NK-92 treated with Interleukin-12 subunit alpha and Interleukin-12 subunit beta, amount 100 ng/mL, for 24 hours (cell line): ENCODE data around the gene TEAD2.
"Not testable (repeated sequence)": the region's sequence is repeated elsewhere in the genome, so short reads cannot be mapped to it uniquely, and the experiment has no call there.

Experiments
- DNase-seq: peaks from one replicate; lab custom pipeline; 2025; lab: John Stamatoyannopoulos, UW

TEAD2 gene

GRCh38 chr19:49383599-49383998 lies 21.4 kb upstream of the TEAD2 start:
- no peak for DNase-seq

- no peak for DNase-seq
Observed at GRCh38 chr19:49382639-49383038, 20.4 kb upstream of the TEAD2 start.

- no peak for DNase-seq
Observed at GRCh38 chr19:49380391-49380790, 18.2 kb upstream of the TEAD2 start.

DNA sequence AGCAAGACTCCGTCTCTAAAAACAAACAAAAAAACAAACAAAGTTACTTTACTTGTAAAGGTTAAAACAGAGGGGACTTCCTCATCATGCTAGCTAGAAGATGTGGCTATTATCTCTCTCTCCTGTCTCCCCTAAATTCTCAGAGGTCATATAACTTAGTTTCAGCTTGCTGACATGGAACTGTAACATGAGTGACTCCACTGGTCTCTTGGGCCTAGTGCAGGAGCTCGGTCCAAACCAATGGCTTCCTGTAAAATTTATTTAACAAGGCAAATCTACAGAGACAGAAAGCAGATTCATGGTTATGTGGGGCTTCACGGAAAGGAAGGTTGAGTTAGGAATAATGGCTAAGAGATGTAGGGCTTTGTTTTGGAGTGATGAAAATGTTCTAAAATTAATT lies 16.3 kb upstream of the TEAD2 start:
- no peak for DNase-seq

DNA sequence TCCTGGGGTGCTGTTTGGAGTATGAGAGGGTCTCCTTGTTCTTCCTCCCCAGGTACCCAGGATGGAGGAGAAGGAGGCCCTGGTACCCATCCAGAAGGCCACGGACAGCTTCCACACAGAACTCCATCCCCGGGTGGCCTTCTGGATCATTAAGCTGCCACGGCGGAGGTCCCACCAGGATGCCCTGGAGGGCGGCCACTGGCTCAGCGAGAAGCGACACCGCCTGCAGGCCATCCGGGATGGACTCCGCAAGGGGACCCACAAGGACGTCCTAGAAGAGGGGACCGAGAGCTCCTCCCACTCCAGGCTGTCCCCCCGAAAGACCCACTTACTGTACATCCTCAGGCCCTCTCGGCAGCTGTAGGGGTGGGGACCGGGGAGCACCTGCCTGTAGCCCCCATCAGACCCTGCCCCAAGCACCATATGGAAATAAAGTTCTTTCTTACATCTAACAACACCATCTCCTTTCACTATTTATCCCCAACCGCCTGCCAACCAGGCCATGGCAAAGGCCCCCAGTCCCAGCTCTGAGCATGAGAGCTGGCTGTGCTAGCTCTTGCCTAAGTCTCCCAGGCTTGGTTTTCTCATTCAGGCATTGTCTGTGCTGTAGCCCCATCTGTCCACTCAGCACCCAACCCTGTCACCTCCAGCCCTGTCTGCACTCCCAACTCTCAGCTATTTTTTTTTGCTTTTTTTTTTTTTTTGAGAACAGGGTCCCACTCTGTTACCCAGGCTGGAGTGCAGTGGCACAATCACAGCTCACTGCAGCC lies 12.6 kb upstream of the TEAD2 start:
- no peak for DNase-seq

- DNase-seq, result not testable (repeated sequence)
Observed at GRCh38 chr19:49373174-49373573, 11.0 kb upstream of the TEAD2 start.

DNA sequence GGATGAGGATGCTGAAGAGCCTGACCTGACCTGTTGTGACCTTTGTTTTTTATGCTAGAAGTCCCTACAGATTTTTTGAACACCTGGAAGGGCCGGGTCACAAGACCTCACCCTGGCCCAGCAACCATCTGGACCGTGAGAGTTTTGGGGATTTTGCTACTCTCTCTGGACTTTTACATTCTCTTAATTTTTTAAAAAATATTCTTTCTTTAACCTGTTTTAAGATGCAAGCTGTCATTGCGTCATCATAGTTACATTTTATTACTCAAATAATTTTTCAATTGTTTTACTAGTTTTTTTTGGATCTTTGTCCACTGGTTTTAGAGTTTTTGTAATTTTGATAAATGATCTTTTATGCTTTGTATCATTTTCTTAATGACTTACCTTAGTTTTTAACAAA lies 9.0 kb upstream of the TEAD2 start:
- DNase-seq, result no peak

DNA sequence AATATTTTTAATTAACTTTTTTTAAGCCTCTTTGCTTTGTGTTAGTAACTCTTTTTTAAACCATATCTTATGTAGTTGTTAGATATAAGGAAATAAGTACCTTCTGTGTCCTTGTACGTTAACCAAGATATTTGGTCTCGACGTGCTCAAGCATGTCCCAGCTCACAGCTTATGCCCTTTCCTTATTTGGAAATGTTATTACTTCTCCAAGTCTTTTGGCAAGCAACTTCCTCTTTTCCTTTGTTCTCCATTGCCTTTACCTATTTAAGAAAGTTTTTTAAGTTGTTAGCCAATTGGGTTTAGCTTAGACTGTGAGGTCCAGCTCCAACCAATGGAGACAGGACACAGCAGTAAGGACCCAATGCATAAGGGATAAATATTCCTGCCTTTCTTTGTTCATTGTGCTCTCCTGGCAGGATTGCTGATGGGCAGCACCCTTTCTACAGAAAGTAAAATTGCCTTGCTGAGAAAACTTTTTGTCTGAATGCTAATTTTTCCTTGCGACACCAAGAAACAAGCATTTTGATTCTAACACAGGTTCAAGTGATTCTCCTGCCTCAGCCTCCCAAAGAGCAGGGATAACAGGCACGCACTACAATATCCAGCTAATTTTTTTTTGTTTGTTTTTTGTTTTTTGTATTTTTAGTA lies 6.6 kb upstream of the TEAD2 start:
- no peak for DNase-seq

DNA sequence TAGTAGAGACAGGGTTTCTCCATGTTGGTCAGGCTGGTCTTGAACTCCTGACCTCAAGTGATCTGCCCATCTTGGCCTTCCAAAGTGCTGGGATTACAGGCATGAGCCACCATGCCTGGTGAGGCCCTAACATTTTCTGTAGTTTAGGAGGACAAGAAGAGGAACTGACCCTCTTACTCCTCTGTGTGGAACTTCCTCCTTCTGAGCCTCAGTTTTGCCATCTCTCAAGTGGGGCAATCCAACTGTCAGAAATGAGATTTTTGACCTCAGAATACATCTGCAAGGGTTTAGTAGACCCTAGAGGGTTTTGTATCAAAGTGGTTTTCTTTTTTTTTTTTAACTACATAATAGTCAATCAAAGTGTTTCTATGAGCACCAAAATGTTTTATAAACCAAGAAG lies 3.9 kb upstream of the TEAD2 start:
- DNase-seq, result no peak

GRCh38 chr19:49364083-49364737 lies 2.0 kb upstream of the TEAD2 start:
- no peak for DNase-seq

GRCh38 chr19:49363268-49364082 lies 1.3 kb upstream of the TEAD2 start, which contains the start of gene DKKL1:
DKKL1 (plus strand) TSS chr19:49363877; CDS start chr19:49363999, 122 bp downstream.
- DNase-seq, result no peak

DNA sequence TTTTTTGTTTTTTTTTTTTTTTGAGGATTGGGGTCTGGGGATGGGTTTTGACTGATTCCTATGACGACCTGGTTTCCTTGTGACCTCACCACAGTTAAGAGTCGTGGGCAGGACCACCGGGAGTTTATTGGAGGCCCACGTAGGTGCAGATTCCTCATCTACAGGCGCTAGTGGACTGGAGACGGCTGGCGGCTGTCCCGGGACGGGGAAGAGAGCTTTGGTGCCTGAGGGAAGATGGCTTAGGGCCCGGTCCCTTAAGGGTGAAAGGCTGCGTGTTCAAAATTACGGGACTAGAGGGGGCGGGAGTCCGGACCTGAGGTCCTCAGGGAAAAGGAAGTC lies 682 bp upstream of the TEAD2 start:
- DNase-seq, result no peak

GRCh38 chr19:49361438-49362047 lies 673 bp downstream of the TEAD2 start:
- no peak for DNase-seq

GRCh38 chr19:49359851-49360820 lies 2.1 kb downstream of the TEAD2 start:
- DNase-seq, result no peak

DNA sequence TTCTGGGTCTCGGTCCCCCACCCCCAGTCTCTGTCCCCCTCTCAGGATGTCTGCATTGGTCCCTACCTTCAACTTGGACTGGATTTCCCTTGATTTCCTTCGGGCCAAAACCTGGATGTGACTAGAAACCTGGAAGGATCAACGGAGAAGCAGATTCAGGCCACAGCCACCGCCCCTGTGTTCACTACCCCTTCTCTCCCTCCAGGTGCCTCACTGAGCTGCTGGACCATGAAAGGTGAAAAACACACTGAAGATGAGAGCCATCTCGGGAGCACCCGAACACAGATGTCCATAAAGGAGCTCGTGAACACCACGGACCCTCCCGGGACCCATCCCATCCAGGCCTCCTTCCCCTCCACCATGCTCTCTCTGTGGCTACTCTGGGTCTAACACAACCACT lies 5.0 kb downstream of the TEAD2 start:
- DNase-seq, result no peak

DNA sequence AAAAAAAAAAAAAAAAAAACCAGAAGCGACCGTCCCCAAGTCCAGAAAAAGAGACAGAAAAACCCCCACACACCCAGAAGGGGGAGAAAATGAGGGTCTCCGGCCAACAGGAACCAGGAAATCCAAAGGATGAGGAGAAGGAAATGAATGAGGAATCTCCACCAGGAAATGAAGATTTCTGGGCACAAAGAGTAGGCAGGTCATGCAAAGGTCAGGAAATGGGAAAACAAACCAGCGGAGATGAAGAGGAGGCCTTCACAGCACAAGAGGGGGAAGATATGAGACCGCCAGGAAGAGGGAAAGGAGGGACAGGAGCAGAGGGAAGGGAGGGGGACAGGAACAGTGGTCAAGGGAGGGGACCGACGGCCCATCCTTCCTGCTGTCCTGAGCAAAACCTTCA lies 5.8 kb downstream of the TEAD2 start:
- no peak for DNase-seq

DNA sequence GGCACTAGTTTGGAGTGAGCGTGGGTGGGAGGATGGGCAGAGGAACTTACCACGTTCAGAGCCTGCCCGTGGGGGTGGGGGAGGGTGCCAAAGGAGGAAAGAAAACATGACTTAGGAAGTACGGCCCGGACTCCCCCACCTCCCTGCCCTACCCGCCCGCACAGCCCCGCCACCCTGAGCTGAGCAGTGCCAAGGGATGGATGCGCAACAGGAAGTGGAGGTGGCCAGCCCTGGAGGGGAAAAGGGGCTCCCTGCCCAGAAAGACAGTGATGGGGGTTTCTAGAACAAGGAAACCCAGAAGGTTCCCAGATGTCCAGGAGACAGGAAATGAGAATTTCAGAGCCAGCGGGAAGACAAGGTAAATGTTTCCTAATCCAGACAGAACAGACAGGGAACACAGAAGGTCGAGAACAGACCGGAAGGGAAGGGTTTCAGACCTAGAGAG lies 6.3 kb downstream of the TEAD2 start:
- no peak for DNase-seq

DNA sequence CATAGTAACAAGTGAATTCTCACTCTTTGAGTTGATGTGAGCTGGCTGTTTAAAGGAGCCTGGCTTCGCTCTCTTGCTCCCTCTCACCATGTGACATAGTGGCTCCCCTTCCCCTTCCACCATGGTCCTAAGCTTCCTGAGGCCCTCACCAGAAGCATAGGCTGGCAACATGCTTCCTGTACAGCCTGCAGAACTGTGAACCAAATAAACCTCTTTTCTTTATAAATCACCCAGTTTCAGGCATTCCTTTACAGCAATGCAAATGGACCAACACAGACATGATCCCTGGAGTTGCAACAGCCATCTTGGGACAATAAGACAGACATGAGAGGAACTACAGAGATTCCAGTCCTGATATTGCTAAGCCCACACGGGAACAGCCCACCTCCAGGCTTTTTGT lies 12.6 kb downstream of the TEAD2 start:
- DNase-seq, result no peak

- no peak for DNase-seq
Observed at GRCh38 chr19:49348305-49349189, 13.7 kb downstream of the TEAD2 start.

DNA sequence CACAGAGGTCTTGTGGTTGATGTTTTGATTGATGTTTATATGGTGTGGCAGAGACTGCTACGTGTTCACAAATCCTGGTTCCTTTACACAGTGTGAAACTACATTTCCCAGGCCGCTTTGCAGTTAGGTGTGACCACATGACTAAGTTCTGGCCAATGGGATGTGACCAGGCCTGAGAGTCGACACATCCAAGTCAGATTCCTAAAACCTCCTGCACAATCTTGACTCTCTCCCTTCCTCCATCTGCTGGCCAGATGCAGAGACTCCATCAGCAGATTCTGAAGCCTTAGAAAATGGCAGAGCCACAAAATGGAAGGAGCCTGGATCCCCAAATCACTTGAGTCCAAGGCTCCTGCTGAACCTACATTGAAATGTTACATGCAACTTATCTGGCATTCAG lies 14.4 kb downstream of the TEAD2 start:
- DNase-seq, result no peak
